Astrocyte (in vitro differentiated cells and primary cell): ENCODE measurements around the gene GLS2. TPM values are rescaled to one million over a fixed set of nuclear protein-coding genes. Genes with fewer than 3 reads are reported as not detected.
"Not testable (repeated sequence)": the region's sequence is repeated elsewhere in the genome, so short reads cannot be mapped to it uniquely, and the experiment has no call there.

ENCODE experiments used
- DNase-seq: peaks from one replicate; pipeline ENCODE4 v3.0.0-alpha.2; 2010; ENCODE audit warnings: low read depth
- FAIRE-seq: peaks from 2 replicates; lab custom pipeline; 2011; peaks lifted over from hg19 to GRCh38; lab: Jason Lieb, UNC
- H2AFZ ChIP-seq: 2 replicates; pipeline ENCODE4 v1.6.0; 2012; ENCODE audit warnings: low read depth, low read length, inconsistent platforms
- H3K27ac ChIP-seq: 2 replicates; pipeline ENCODE4 v1.5.1; 2011; ENCODE audit warnings: low read depth, low read length, inconsistent platforms
- H3K27me3 ChIP-seq: 2 replicates; pipeline ENCODE4 v1.6.0; 2011; ENCODE audit warnings: low read length, inconsistent platforms; ENCODE audit not compliant: insufficient read depth
- H3K36me3 ChIP-seq: 2 replicates; pipeline ENCODE4 v1.5.1; 2011; ENCODE audit warnings: low read length, inconsistent platforms; ENCODE audit not compliant: insufficient read depth
- H3K4me1 ChIP-seq: 2 replicates; pipeline ENCODE4 v1.5.1; 2011; ENCODE audit warnings: low read length, inconsistent platforms; ENCODE audit not compliant: insufficient read depth
- H3K4me2 ChIP-seq: 2 replicates; pipeline ENCODE4 v1.6.0; 2012; ENCODE audit warnings: low read length, inconsistent platforms
- H3K4me3 ChIP-seq: 2 replicates; pipeline ENCODE4 v1.5.1; 2011; ENCODE audit warnings: low read depth, mild to moderate bottlenecking, low read length, inconsistent platforms; ENCODE audit not compliant: insufficient read depth
- H3K79me2 ChIP-seq: 2 replicates; pipeline ENCODE4 v1.6.0; 2012; ENCODE audit warnings: mild to moderate bottlenecking, low read length, inconsistent platforms; ENCODE audit not compliant: insufficient read depth
- H3K9ac ChIP-seq: 2 replicates; pipeline ENCODE4 v1.6.0; 2012; ENCODE audit warnings: mild to moderate bottlenecking, low read length, inconsistent platforms
- H3K9me3 ChIP-seq: 2 replicates; pipeline ENCODE4 v1.5.1; 2012; ENCODE audit warnings: low read depth, mild to moderate bottlenecking, low read length, inconsistent platforms; ENCODE audit not compliant: insufficient read depth
- H4K20me1 ChIP-seq: 2 replicates; pipeline ENCODE4 v1.6.0; 2012; ENCODE audit warnings: low read length, inconsistent platforms; ENCODE audit not compliant: insufficient read depth
- H3K27ac Mint-ChIP-seq: one replicate; pipeline ENCODE4 v1.8.0; 2021; ENCODE audit warnings: mild to moderate bottlenecking, mixed read lengths; ENCODE audit not compliant: unreplicated experiment
- H3K27me3 Mint-ChIP-seq: one replicate; pipeline ENCODE4 v1.8.0; 2021; ENCODE audit warnings: low read depth, mixed read lengths; ENCODE audit not compliant: unreplicated experiment
- H3K36me3 Mint-ChIP-seq: one replicate; pipeline ENCODE4 v1.8.0; 2021; ENCODE audit warnings: low read depth, mixed read lengths; ENCODE audit not compliant: unreplicated experiment
- H3K4me1 Mint-ChIP-seq: one replicate; pipeline ENCODE4 v1.8.0; 2021; ENCODE audit warnings: low read depth, mixed read lengths; ENCODE audit not compliant: unreplicated experiment
- H3K4me3 Mint-ChIP-seq: one replicate; pipeline ENCODE4 v1.8.0; 2021; ENCODE audit warnings: mild to moderate bottlenecking, moderate library complexity, mixed read lengths; ENCODE audit not compliant: unreplicated experiment
- H3K9me3 Mint-ChIP-seq: one replicate; pipeline ENCODE4 v1.8.0; 2021; ENCODE audit warnings: mild to moderate bottlenecking, mixed read lengths; ENCODE audit not compliant: unreplicated experiment
- CTCF ChIP-seq: IDR thresholded peaks from 2 replicates; pipeline ENCODE4 v1.5.1; 2011; ENCODE audit warnings: low read depth, mild to moderate bottlenecking, inconsistent platforms, low read length, moderate library complexity; ENCODE audit not compliant: insufficient read depth
- EZH2 ChIP-seq: IDR thresholded peaks from 2 replicates; pipeline ENCODE4 v1.6.1; 2012; ENCODE audit warnings: mild to moderate bottlenecking, low read length, inconsistent platforms; ENCODE audit not compliant: insufficient read depth
- total RNA-seq: library from RNA; stranded (reverse); gene quantifications from 2 replicates; pipeline ENCODE4 v1.2.1, GENCODE V29; 2021

The GLS2 gene
- total RNA-seq, 1 donor from 2014 or later: 1.1 TPM

GRCh38 chr12:56518570-56518969 lies 30.6 kb upstream of the GLS2 start:
- Histone ChIP-seq H3K27ac (no peak overlapping the region), H3K9me3 (no peaks in the 10 kb centered on the region), H3K79me2 (peaks cover 17% of the 10 kb centered on the region), H2AFZ (no peak overlapping the region), H3K4me2 (peak overlapping the region; percentile 17), H3K27me3 (no peaks in the 10 kb centered on the region), H4K20me1 (no peaks in the 10 kb centered on the region), H3K4me1 (peaks cover 6% of the 10 kb centered on the region), H3K4me3 (no peak overlapping the region), H3K9ac (no peak overlapping the region), H3K36me3 (no peaks in the 10 kb centered on the region)
- FAIRE-seq (peak; percentile 5), DNase-seq (peak; percentile 44)
- Mint-ChIP-seq H3K36me3 (no peaks in the 10 kb centered on the region), H3K27ac (peak overlapping the region; percentile 63), H3K4me1 (peaks cover 14% of the 10 kb centered on the region), H3K9me3 (no peaks in the 10 kb centered on the region), H3K4me3 (no peak overlapping the region), H3K27me3 (no peaks in the 10 kb centered on the region)
- TF ChIP-seq CTCF (no peak), EZH2 (no peak)

GRCh38 chr12:56517854-56518253 lies 29.9 kb upstream of the GLS2 start:
- FAIRE-seq: no peak
- H3K36me3 Mint-ChIP-seq: no peaks in the 10 kb centered on the region
- Histone ChIP-seq H3K79me2 (peaks cover 10% of the 10 kb centered on the region), H3K9ac (no peak overlapping the region), H3K4me1 (peaks cover 6% of the 10 kb centered on the region), H3K4me3 (no peak overlapping the region), H2AFZ (no peak overlapping the region), H4K20me1 (no peaks in the 10 kb centered on the region), H3K27me3 (no peaks in the 10 kb centered on the region), H3K4me2 (no peak overlapping the region), H3K27ac (no peak overlapping the region), H3K36me3 (no peaks in the 10 kb centered on the region), H3K9me3 (no peaks in the 10 kb centered on the region)
- no peaks in the 10 kb centered on the region for H3K27me3 Mint-ChIP-seq
- no peaks in the 10 kb centered on the region for H3K9me3 Mint-ChIP-seq
- H3K4me3 Mint-ChIP-seq: no peak overlapping the region
- H3K4me1 Mint-ChIP-seq: peaks cover 14% of the 10 kb centered on the region
- H3K27ac Mint-ChIP-seq: no peak overlapping the region
- no peak for TF ChIP-seq EZH2
- TF ChIP-seq CTCF: no peak
- no peak for DNase-seq

GRCh38 chr12:56514014-56514318 lies 26.0 kb upstream of the GLS2 start:
- H3K27ac Mint-ChIP-seq, H3K79me2 ChIP-seq, H3K4me1 ChIP-seq, H2AFZ ChIP-seq, H3K4me3 Mint-ChIP-seq, H3K4me2 ChIP-seq, H3K4me1 Mint-ChIP-seq, H3K27me3 ChIP-seq, H3K27ac ChIP-seq, H3K9me3 ChIP-seq, H3K4me3 ChIP-seq, H3K9me3 Mint-ChIP-seq, H3K9ac ChIP-seq, H3K36me3 ChIP-seq, FAIRE-seq, DNase-seq, H3K36me3 Mint-ChIP-seq, H4K20me1 ChIP-seq: not testable (repeated sequence)
- H3K27me3 Mint-ChIP-seq: peaks cover 12% of the 10 kb centered on the region
